Measurements from ENCODE around the gene BRAP.
"Not testable (repeated sequence)": the region's sequence is repeated elsewhere in the genome, so short reads cannot be mapped to it uniquely, and the experiment has no call there.

The BRAP gene

GRCh38 chr12:111685811-111686573, at the start of gene BRAP, which contains the start of gene ACAD10:
Gene BRAP, minus strand, starts transcription at chr12:111685956. Its CDS starts 164 bp downstream, at chr12:111685792.
Gene ACAD10, plus strand, starts transcription at chr12:111686053. Its CDS starts 6,657 bp downstream, at chr12:111692710.
- DNase-seq = peak; percentile 83

- no peak for DNase-seq
Measured at GRCh38 chr12:111733340-111733915, 47.7 kb upstream of the BRAP start.

GRCh38 chr12:111732786-111733185, 47.0 kb upstream of the BRAP start:
- DNase-seq = no peak

GRCh38 chr12:111730420-111730819, 44.7 kb upstream of the BRAP start:
- DNase-seq = no peak

GRCh38 chr12:111728795-111729194, 43.0 kb upstream of the BRAP start:
- no peak for DNase-seq

- DNase-seq = not testable (repeated sequence)
Measured at GRCh38 chr12:111723646-111724360, 38.0 kb upstream of the BRAP start.

GRCh38 chr12:111720457-111720856, 34.7 kb upstream of the BRAP start:
- DNase-seq = no peak

- DNase-seq = not testable (repeated sequence)
Measured at GRCh38 chr12:111719316-111719715, 33.6 kb upstream of the BRAP start.

- DNase-seq = no peak
Measured at GRCh38 chr12:111715279-111715678, 29.5 kb upstream of the BRAP start.

GRCh38 chr12:111706145-111706544, 20.4 kb upstream of the BRAP start:
- no peak for DNase-seq

GRCh38 chr12:111705672-111706071, 19.9 kb upstream of the BRAP start:
- DNase-seq = no peak

- no peak for DNase-seq
Measured at GRCh38 chr12:111699962-111700361, 14.2 kb upstream of the BRAP start.

- DNase-seq = no peak
Measured at GRCh38 chr12:111693818-111694217, 8.1 kb upstream of the BRAP start.

- no peak for DNase-seq
Measured at GRCh38 chr12:111692575-111693210, 6.9 kb upstream of the BRAP start.

- DNase-seq = no peak
Measured at GRCh38 chr12:111691262-111691661, 5.5 kb upstream of the BRAP start.

- DNase-seq = no peak
Measured at GRCh38 chr12:111687952-111688351, 2.2 kb upstream of the BRAP start.

GRCh38 chr12:111687255-111687654, 1.5 kb upstream of the BRAP start:
- no peak for DNase-seq

- no peak for DNase-seq
Measured at GRCh38 chr12:111686574-111687105, 884 bp upstream of the BRAP start.

GRCh38 chr12:111685322-111685810, 390 bp downstream of the BRAP start:
- DNase-seq = no peak

- DNase-seq = not testable (repeated sequence)
Measured at GRCh38 chr12:111684485-111685198, 1.1 kb downstream of the BRAP start.

GRCh38 chr12:111677186-111677585, 8.6 kb downstream of the BRAP start:
- DNase-seq = no peak

- DNase-seq = no peak
Measured at GRCh38 chr12:111673503-111673902, 12.3 kb downstream of the BRAP start.
